Sigmoid colon (tissue), 4 donors: ENCODE data around the gene NEURL1B.

Source experiments
- CTCF ChIP-seq, 4 experiments: fragments of 450-650 bp in 3 of 4; fragments of 200-600 bp in 1 of 4; IDR thresholded peaks; one replicate each; pipeline ENCODE4 v1.5.1; 2016 to 2019; ENCODE audit warnings: antibody characterized with exemption in 4 of 4, mild to moderate bottlenecking in 3 of 4, moderate library complexity in 2 of 4
- EP300 ChIP-seq, 4 donors: sonication (generic); formaldehyde crosslinking; IDR thresholded peaks; one replicate each; pipeline ENCODE4 v1.6.1; 2017; ENCODE audit warnings: antibody characterized with exemption in 4 of 4
- POLR2AphosphoS5 ChIP-seq, 4 donors: sonication (generic); formaldehyde crosslinking; IDR thresholded peaks; one replicate each; pipeline ENCODE4 v1.6.1; 2017; ENCODE audit warnings: antibody characterized with exemption in 4 of 4

GRCh38 chr5:172644711-172645110, 3.6 kb downstream of the NEURL1B start:
- no peak for TF ChIP-seq CTCF (IDR thresholded peaks at IDR 0.05)
- TF ChIP-seq POLR2AphosphoS5 (IDR thresholded peaks at IDR 0.05): no peak
- TF ChIP-seq EP300 (IDR thresholded peaks at IDR 0.05): no peak
